ENCODE measurements around the gene SIX5.
A peak's percentile ranks its signal among the peaks of the same experiment; 100 is the strongest.
"Not testable (repeated sequence)": the region's sequence is repeated elsewhere in the genome, so short reads cannot be mapped to it uniquely, and the experiment has no call there.

Gene SIX5

GRCh38 chr19:45753548-45753947 lies 15.5 kb downstream of the SIX5 start:
- DNase-seq = no peak

- no peak for DNase-seq
Measured at GRCh38 chr19:45752639-45753038, 16.4 kb downstream of the SIX5 start.

GRCh38 chr19:45751483-45751882 lies 17.6 kb downstream of the SIX5 start:
- DNase-seq = not testable (repeated sequence)

- DNase-seq = no peak
Measured at GRCh38 chr19:45747513-45747912, 21.5 kb downstream of the SIX5 start.

GRCh38 chr19:45746866-45747265 lies 22.2 kb downstream of the SIX5 start:
- no peak for DNase-seq

GRCh38 chr19:45745606-45746005 lies 23.4 kb downstream of the SIX5 start:
- DNase-seq = no peak

- no peak for DNase-seq
Measured at GRCh38 chr19:45742969-45743368, 26.1 kb downstream of the SIX5 start.

- DNase-seq = no peak
Measured at GRCh38 chr19:45739498-45740439, 29.3 kb downstream of the SIX5 start.

- DNase-seq = no peak
Measured at GRCh38 chr19:45733160-45733810, 35.8 kb downstream of the SIX5 start, which contains the start of gene MEIOSIN. MEIOSIN (plus strand) TSS chr19:45733439; CDS start chr19:45735377, 1,938 bp downstream.

- DNase-seq = peak; percentile 80 to 94 (median 88)
Measured at GRCh38 chr19:45730368-45731288, 38.4 kb downstream of the SIX5 start, which contains the start of gene FBXO46. FBXO46 (minus strand) TSS chr19:45730896; CDS start chr19:45713495, 17,401 bp downstream.

GRCh38 chr19:45729800-45730290 lies 39.2 kb downstream of the SIX5 start:
- DNase-seq = no peak

- not testable (repeated sequence) for DNase-seq
Measured at GRCh38 chr19:45728683-45729082, 40.4 kb downstream of the SIX5 start.

- DNase-seq = not testable (repeated sequence)
Measured at GRCh38 chr19:45720065-45720464, 49.0 kb downstream of the SIX5 start.

- DNase-seq = no peak
Measured at GRCh38 chr19:45717983-45718650, 50.9 kb downstream of the SIX5 start.

- peak; percentile 95 to 100 (median 97) for DNase-seq
Measured at GRCh38 chr19:45717131-45717982, 51.7 kb downstream of the SIX5 start.

- DNase-seq = peak in 2 of 5 donors; percentile 15 to 18
Measured at GRCh38 chr19:45716359-45717130, 52.5 kb downstream of the SIX5 start.

GRCh38 chr19:45715139-45715538 lies 53.9 kb downstream of the SIX5 start:
- no peak for DNase-seq

All from T-helper 1 cell (primary cell).